ENCODE data around the gene PCDH9.

DNA sequence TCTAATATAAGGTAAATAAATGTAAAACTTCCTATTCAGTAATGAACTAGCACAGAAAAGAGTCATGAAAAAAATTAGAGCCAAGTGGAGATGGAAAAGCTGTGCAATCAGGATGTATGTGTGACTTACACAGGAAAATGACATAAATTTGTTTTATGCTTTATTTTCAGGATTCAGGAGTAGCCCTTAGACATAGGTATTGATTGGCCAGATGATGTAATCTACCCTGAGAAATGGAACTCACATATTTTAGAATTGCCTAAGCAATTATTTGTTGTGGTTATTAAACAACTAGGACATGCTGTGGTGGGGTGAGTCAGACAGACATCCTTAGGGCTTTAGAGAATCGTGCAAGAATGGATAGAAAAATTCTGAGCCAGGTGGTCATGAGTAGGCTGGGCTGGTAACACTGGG, 110.6 kb downstream of the PCDH9 start:
- TF ChIP-seq POLR2A (IDR thresholded peaks at IDR 0.05; ENCODE audit: low read depth, low read length) = no peak
- no peak for TF ChIP-seq POLR2AphosphoS5 (IDR thresholded peaks at IDR 0.05; ENCODE audit: low read depth, low read length)
